NCI-H187 treated with DMSO at 0.1 percent for 48 hours (cell line): ENCODE data around the gene CFAP97D2.
A peak's percentile ranks its signal among the peaks of the same experiment; 100 is the strongest.

Experiments used
- DNase-seq: peaks from one replicate; lab custom pipeline; 2025; lab: John Stamatoyannopoulos, UW

Gene CFAP97D2

GRCh38 chr13:114199954-114200353 lies 20.9 kb downstream of the CFAP97D2 start:
- no peak for DNase-seq

GRCh38 chr13:114200399-114200911 lies 21.4 kb downstream of the CFAP97D2 start:
- no peak for DNase-seq

- no peak for DNase-seq
Observed at GRCh38 chr13:114202581-114202980, 23.5 kb downstream of the CFAP97D2 start.

GRCh38 chr13:114203536-114203935 lies 24.5 kb downstream of the CFAP97D2 start:
- no peak for DNase-seq

- DNase-seq: no peak
Observed at GRCh38 chr13:114204894-114205293, 25.8 kb downstream of the CFAP97D2 start.

GRCh38 chr13:114208134-114208533 lies 29.1 kb downstream of the CFAP97D2 start:
- DNase-seq: no peak

GRCh38 chr13:114211446-114212157 lies 32.5 kb downstream of the CFAP97D2 start:
- no peak for DNase-seq

GRCh38 chr13:114212158-114212495 lies 33.1 kb downstream of the CFAP97D2 start:
- DNase-seq: no peak

- DNase-seq: no peak
Observed at GRCh38 chr13:114213980-114214379, 34.9 kb downstream of the CFAP97D2 start.

- DNase-seq: no peak
Observed at GRCh38 chr13:114219392-114219791, 40.3 kb downstream of the CFAP97D2 start.

GRCh38 chr13:114222461-114222968 lies 43.5 kb downstream of the CFAP97D2 start:
- DNase-seq: no peak

GRCh38 chr13:114224201-114224600 lies 45.1 kb downstream of the CFAP97D2 start:
- no peak for DNase-seq

GRCh38 chr13:114225610-114226009 lies 46.6 kb downstream of the CFAP97D2 start:
- no peak for DNase-seq

- no peak for DNase-seq
Observed at GRCh38 chr13:114226088-114226487, 47.0 kb downstream of the CFAP97D2 start.

- DNase-seq: peak; percentile 78
Observed at GRCh38 chr13:114226699-114227323, 47.8 kb downstream of the CFAP97D2 start.

- no peak for DNase-seq
Observed at GRCh38 chr13:114227528-114227927, 48.5 kb downstream of the CFAP97D2 start.

- no peak for DNase-seq
Observed at GRCh38 chr13:114228176-114228575, 49.1 kb downstream of the CFAP97D2 start.

GRCh38 chr13:114229506-114229905 lies 50.4 kb downstream of the CFAP97D2 start:
- no peak for DNase-seq

- DNase-seq: no peak
Observed at GRCh38 chr13:114230117-114230516, 51.1 kb downstream of the CFAP97D2 start.

- DNase-seq: no peak
Observed at GRCh38 chr13:114230575-114230974, 51.5 kb downstream of the CFAP97D2 start.

- DNase-seq: no peak
Observed at GRCh38 chr13:114231886-114232285, 52.8 kb downstream of the CFAP97D2 start.

- DNase-seq: no peak
Observed at GRCh38 chr13:114234266-114234644, 55.2 kb downstream of the CFAP97D2 start.

- peak; percentile 83 for DNase-seq
Observed at GRCh38 chr13:114234645-114235421, 55.8 kb downstream of the CFAP97D2 start, which contains the start of gene CDC16. TSS of gene CDC16 (plus strand) at chr13:114234897. CDS start at chr13:114235085, 188 bp downstream.
